NCI-H69 (cell line): ENCODE results near the gene JARID2.
"Not testable (repeated sequence)": the region's sequence is repeated elsewhere in the genome, so short reads cannot be mapped to it uniquely, and the experiment has no call there.

Experiments used
- DNase-seq: peaks from one replicate; lab custom pipeline; 2025; lab: John Stamatoyannopoulos, UW

The JARID2 gene

GRCh38 chr6:15522856-15523529 lies 277.1 kb downstream of the JARID2 start:
- DNase-seq, result no peak

DNA sequence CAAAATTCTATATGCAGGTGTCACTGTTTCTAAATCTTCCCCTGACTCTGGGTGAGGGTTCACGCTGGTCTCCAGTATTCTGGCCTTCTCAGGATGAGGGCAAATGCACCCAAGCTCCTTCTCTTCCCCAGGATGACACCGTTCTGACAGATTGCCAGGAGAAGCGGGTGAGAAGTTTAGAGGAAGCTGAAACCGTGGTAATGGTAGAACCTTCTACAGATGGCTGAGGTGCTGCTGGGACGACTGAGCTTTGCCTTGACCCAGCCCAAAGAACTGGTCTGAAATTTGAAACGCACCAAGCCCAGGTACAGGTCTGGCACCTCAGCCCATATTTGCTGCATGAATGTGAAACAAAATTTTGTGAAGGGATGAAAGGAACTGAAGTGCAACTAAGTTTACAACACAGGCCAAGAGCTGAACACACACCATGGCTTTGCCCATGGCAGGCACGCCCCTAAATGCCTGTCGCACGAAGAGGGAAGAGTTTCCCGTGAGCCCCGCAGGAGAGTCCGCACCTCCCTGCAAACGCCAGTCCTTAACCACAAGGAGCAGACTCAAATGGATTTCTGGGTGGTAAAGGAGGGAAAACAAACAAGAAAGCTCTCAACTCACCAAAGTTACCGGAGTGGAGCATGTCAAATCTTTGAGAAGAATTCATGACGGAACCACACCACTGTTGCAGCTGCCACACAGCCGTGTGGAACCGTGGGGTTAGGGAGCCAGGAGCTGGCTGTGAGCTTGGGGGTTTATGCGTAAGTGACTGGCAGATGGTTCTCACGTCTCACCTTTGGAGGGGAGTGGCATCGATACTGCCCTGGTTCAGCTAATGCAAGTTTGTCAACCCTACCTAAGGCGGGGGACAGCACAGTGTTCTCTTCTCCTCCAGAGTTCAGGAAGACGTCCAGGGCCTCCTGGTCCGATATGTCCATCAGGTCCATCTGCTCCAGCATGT lies 278.1 kb downstream of the JARID2 start:
- DNase-seq, result no peak

DNA sequence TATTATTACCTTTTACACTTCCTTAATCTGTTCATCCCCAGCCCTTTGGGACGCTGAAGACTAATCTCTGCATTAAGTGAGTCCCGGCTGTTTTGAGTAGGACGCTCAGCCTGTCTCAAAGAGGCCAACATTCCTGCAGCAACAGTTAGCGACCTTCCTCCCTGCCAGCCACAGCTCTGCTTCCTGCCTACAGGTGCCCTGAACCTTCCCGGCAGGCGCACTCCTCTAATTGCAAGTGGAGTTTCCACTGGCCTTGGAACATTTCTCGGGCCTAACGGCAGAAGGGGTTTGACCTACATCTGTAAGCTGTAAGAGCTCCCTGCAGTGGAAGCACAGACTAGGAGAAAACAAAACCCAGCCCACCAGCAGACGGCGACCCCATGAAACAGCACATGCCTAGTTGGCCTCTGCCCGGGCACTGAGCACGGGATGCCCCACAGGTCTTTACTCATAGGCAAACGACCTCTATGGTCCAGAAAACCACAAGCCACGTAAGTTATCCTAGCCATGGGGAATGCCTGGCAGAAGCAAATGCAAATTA lies 279.1 kb downstream of the JARID2 start:
- DNase-seq, result no peak

GRCh38 chr6:15526212-15526701 lies 280.4 kb downstream of the JARID2 start:
- no peak for DNase-seq

DNA sequence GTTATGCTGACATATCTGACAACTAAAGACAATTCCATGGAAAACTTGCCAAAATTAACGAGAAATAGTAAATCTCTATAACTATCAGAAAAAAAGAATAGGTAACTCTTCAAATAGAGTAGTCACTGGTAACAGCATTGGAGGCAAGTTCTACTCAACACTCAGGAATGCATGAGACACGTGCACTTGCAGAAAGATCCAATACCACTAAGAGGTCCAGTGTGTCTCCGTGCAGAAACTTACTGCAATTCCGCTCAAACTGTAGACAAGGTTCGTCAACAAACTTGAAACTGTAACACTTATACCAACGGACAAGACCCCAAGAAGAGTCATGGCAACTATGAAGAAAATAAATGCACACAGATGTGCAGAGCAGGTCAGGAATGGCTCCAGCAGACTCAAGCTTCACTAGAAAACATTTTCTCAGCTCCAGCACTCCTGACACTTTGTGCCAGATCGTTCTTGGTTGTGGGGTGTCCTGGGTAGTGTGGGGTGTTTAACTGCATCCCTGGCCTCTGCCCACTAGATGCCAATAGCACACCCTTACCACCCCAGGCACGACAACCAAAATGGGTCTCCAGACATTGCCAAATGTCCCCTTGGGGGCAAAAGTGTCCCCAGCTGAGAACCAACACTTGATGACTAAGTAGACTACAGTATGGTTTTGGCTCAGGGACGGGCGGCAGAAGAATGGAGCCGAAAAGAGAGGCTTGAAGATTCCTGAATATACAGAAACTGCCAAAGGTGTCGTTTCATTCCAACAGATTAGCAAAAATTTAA lies 282.2 kb downstream of the JARID2 start:
- DNase-seq, result no peak

GRCh38 chr6:15528870-15529269 lies 283.0 kb downstream of the JARID2 start:
- no peak for DNase-seq

DNA sequence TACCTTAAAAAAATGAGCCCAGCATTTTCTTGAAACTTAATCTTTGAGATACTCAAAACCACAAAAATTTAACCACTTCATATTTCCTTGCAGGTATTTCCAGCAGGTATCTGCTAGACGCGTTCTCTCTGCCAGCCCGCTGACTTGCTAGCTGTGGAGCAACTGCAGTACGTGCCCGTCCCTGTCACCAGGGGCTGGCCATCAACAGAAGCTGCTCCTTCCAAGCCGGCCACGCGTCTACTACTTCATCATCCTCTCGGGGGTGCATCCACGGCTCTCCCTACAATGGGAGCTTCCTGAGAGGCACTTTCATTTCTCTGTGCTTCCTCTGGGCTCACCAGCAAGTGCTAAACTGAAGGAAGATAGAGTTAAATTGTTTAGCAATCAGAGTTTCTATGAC lies 284.5 kb downstream of the JARID2 start:
- no peak for DNase-seq

- no peak for DNase-seq
These were observed 286.1 kb downstream of the JARID2 start for GRCh38 chr6:15531973-15532372.

DNA sequence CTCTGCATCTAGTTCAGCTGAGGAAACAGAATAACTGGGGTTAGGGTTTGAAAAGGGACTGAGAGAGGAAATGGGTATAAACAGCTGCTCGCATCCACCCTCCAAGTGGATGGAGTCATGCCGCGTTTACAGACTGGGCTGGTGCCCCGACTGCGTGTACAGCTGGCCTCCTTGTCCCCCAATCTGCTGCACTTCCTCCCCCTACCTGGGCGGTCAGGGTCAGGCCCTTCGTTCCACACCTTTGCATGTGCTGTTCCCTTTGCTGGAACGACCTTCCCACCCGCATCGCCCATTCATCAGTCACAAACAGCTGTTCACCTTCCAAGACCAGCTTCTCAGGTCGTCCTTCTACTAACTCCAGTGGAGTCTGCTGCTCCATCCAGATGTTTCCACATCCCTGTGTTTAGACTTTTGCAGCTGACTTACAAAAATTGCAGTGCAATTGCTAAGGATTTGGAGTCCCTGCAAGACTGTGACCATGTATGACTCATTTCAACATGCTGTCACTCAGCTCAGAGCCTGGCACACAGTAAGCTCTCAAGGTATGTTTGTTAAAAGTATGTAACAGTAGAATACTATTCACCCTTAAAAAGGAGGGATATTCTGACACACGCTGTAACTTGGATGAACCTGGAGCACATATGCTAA lies 287.6 kb downstream of the JARID2 start:
- no peak for DNase-seq

DNA sequence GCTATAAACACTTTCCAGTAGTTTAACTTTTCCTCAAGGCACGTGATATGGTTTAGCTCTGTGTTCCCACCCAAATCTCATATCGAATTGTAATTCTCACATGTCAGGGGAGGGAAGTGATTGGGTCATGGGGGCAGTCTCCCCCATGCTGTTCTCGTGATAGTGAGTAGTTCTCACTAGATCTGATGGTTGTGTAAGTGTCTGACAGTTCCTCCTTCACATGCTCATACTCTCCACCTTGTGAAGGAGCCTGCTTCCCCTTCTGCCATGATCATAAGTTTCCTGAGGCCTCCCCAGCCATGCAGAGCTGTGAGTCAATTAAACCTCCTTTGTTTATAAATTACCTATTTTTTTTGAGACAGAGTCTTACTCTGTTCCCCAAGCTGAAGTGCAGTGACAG lies 289.1 kb downstream of the JARID2 start:
- no peak for DNase-seq

- DNase-seq, result no peak
These were observed 289.8 kb downstream of the JARID2 start for GRCh38 chr6:15535495-15536197.

DNA sequence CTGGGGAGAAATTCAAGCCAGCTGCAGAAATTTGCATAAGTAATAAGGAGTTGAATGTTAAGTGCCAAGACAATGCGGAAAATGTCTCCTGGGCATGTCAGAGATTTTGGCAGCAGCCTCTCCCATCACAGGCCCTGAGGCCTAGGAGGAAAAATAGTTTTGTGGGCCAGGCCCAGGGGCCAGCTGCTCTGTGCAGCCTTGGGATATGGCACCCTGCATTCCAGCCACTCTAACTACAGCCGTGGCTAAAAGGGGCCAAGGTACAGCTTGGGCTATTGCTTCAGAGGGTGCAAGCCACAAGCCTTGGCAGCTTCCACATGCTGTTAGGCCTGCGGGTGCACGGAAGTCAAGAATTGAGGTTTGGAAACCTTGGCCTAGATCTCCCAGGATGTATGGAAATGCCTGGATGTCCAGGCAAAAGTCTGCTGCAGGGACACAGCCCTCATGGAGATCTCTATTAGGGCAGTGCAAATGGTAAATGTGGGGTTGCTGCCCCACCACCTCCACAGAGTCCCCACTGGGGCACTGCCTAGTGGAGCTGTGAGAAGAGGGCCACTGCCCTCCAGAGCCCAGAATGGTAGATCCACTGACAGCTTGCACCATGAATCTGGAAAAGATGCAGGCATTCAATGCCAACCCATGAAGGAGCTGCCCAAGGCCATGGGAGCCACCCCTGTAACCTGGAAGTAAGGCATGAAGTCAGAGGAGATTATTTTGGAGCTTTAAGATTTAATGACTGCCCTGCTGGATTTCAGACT lies 290.5 kb downstream of the JARID2 start:
- DNase-seq, result no peak

- no peak for DNase-seq
These were observed 292.2 kb downstream of the JARID2 start for GRCh38 chr6:15538106-15538505.

GRCh38 chr6:15538766-15539495 lies 293.1 kb downstream of the JARID2 start:
- DNase-seq, result no peak

DNA sequence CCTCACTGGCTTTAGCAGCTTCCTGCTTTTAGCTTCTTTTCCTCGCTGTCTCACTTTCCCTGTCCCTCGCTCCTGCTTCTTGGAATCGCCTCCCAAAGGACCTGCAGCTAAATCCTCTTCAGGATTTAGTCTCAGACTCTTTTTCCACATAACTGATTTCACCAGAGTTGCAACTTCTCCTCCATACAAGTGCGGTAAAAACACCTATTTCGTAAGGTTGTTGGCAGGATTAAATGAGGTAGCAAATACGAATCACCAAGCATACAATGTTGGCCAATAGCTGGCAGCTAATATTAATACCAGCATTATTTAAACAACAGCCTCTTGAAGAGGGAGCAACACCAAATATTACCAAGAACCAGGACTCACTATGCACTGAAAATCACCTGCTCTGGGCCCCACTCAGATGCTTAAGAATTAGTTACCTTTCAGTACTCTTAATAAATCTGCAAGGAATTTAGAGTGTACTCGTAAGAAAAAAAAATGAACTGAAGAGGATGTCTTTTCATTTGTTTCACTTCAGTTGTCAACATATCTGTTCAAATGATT lies 293.9 kb downstream of the JARID2 start:
- DNase-seq, result no peak

- DNase-seq, result not testable (repeated sequence)
These were observed 297.6 kb downstream of the JARID2 start for GRCh38 chr6:15543332-15543917.

- DNase-seq, result no peak
These were observed 298.5 kb downstream of the JARID2 start for GRCh38 chr6:15544321-15544900.

DNA sequence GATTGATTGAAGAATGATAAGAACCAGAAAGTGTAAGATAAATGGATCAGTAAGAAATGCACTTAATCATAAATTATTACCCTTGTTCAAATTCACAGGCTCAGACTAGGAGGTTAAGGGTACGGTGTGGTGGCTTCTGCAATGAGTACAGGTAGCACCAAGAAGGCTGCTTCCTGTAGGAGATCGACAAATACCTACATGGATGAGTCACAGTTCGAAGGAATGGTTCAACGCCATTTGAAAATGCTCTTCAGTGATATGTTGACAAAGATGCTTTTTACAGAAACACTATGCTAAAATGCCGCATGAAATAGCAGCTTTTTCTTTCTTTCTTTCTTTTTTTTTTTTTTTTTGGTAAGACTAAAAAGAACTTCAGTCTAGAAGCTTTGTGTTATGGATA lies 300.7 kb downstream of the JARID2 start:
- no peak for DNase-seq
